ENCODE results near the gene CMTR2.
A peak's percentile ranks its signal among the peaks of the same experiment; 100 is the strongest.
"Not testable (repeated sequence)": the region's sequence is repeated elsewhere in the genome, so short reads cannot be mapped to it uniquely, and the experiment has no call there.

The CMTR2 gene, protein sequence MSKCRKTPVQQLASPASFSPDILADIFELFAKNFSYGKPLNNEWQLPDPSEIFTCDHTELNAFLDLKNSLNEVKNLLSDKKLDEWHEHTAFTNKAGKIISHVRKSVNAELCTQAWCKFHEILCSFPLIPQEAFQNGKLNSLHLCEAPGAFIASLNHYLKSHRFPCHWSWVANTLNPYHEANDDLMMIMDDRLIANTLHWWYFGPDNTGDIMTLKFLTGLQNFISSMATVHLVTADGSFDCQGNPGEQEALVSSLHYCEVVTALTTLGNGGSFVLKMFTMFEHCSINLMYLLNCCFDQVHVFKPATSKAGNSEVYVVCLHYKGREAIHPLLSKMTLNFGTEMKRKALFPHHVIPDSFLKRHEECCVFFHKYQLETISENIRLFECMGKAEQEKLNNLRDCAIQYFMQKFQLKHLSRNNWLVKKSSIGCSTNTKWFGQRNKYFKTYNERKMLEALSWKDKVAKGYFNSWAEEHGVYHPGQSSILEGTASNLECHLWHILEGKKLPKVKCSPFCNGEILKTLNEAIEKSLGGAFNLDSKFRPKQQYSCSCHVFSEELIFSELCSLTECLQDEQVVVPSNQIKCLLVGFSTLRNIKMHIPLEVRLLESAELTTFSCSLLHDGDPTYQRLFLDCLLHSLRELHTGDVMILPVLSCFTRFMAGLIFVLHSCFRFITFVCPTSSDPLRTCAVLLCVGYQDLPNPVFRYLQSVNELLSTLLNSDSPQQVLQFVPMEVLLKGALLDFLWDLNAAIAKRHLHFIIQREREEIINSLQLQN

DNA sequence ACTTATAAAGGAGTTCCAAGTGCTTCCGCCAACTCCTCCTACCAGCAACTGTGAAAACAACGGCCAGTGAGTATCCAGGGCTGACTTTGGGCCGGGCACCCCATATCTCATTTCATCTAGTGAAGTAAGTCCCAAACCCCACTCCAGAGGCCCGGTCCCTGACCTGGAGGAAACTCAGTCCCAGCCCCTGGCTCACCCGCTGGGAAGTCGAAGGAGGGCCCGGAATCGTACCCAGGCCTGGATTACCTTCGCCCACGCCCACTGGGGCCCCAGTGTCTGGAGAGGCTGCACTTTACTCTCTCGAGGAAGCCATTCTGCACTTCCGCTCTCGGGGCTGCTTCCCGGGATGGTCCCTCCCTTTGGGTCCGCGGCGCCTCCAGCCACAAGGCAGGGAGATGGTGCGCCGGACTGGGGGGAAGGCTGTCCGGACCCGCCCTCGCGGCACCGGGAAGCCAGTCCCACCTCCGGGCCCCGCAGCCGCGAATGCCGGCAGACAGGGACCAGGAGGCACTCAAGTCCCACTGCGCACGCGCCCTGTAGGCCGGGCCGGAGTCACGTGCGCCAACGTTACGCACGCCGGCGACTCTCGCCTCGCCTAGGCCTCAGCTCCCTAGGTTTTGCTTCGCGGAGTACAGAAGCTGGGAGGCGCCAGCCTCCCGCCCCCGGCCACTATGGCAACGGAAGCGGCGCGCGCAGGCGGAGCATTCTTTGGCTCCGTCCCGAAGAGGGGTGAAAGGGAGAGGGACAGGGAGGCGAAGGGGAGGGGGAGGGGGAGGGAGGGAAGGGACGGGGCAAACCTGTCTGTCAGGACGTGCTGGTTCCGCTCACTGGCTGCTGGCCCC is at the start of gene CMTR2:
TSS of gene CMTR2 (minus strand) at position 513 of the 842 bp plus-strand sequence. CDS start 3,482 bp downstream, outside the sequence.
- Histone ChIP-seq H3K4me1 (ENCODE audit: control insufficient read depth, insufficient read depth, low read length, unreplicated experiment) (peaks cover 7% of the 10 kb centered on the region), H3K36me3 (ENCODE audit: insufficient read depth, low read length) (peaks cover 21% of the 10 kb centered on the region), H3K4me3 (ENCODE audit: low read depth, low read length) (peak within 1 kb of the TSS; percentile 80), H3K79me2 (ENCODE audit: control insufficient read depth, insufficient read depth, low read length, unreplicated experiment) (peaks cover 24% of the 10 kb centered on the region), H3K27ac (ENCODE audit: low read depth, low read length) (peak within 1 kb of the TSS; percentile 58), H2AFZ (ENCODE audit: low read length, unreplicated experiment) (peak within 1 kb of the TSS; percentile 85), H3K27me3 (ENCODE audit: insufficient read depth, low read length) (peaks cover 18% of the 10 kb centered on the region)

DNA sequence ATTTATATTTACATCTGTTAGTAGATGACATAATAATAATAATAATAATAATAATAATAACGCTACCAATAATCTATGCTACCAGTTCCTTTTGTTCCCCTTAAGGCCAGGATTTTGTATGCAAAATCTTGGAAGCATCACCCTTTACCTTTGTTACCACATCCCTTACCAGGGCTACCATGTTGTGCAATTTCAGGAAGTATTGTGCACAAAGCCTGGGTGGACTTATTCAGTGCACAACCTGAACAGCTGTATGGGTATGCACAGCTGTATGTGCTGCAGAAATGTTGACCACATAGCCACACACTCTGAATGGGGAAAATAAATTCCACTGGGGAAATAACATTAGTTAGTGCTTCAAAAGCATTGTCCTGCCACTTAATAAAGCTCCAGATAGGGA is 49.4 kb upstream of the CMTR2 start:
- peaks cover 4% of the 10 kb centered on the region for H3K4me1 ChIP-seq (ENCODE audit: control insufficient read depth, insufficient read depth, low read length, unreplicated experiment)
- no peak overlapping the region for H3K4me3 ChIP-seq (ENCODE audit: low read depth, low read length)
- H3K36me3 ChIP-seq (ENCODE audit: insufficient read depth, low read length), result no peaks in the 10 kb centered on the region
- H3K79me2 ChIP-seq (ENCODE audit: control insufficient read depth, insufficient read depth, low read length, unreplicated experiment), result no peaks in the 10 kb centered on the region
- H3K27ac ChIP-seq (ENCODE audit: low read depth, low read length), result no peak overlapping the region
- H3K27me3 ChIP-seq (ENCODE audit: insufficient read depth, low read length), result peaks cover 30% of the 10 kb centered on the region
- no peak overlapping the region for H2AFZ ChIP-seq (ENCODE audit: low read length, unreplicated experiment)

DNA sequence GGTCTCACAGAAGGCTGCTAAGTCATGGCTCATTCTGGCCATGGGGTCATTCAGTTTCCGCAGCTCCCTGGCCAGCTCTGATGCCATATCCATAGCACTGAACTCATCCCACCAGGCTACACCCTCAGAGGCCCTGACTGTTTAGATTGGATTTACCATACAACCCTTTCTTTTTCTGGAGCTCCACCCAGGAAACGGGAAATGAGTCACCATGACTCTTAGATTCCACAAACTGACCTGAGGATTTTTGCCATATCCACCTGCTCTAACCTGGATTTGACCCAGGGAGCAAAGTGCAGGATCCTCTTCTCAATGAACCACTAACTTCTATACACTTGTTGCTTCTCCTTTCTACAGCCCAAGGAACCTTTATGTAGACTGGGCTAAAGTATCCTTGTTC is 49.0 kb upstream of the CMTR2 start:
- Histone ChIP-seq H3K4me3 (ENCODE audit: low read depth, low read length) (no peak overlapping the region), H2AFZ (ENCODE audit: low read length, unreplicated experiment) (no peak overlapping the region), H3K4me1 (ENCODE audit: control insufficient read depth, insufficient read depth, low read length, unreplicated experiment) (peaks cover 4% of the 10 kb centered on the region), H3K36me3 (ENCODE audit: insufficient read depth, low read length) (no peaks in the 10 kb centered on the region), H3K79me2 (ENCODE audit: control insufficient read depth, insufficient read depth, low read length, unreplicated experiment) (no peaks in the 10 kb centered on the region), H3K27me3 (ENCODE audit: insufficient read depth, low read length) (peaks cover 30% of the 10 kb centered on the region), H3K27ac (ENCODE audit: low read depth, low read length) (no peak overlapping the region)

DNA sequence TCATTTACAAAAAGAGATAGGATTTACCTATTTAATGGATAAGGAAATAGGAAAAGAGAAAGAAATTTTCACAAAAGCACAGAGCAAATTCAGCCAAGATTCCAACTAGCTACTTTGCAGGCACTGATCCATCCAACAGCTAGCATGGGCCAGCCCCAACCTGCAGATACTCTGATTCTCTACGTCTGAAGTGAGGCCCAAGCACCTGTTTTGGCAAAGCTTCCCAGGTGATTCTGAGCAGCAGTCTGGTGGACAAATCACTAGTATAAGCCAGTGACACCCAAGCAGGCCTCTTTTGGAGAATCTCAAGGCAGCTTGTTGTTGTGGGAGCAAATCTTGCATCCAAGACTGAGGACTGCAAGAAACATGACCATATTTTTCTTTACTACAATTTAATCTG is 48.4 kb upstream of the CMTR2 start:
- no peak overlapping the region for H2AFZ ChIP-seq (ENCODE audit: low read length, unreplicated experiment)
- peaks cover 30% of the 10 kb centered on the region for H3K27me3 ChIP-seq (ENCODE audit: insufficient read depth, low read length)
- H3K36me3 ChIP-seq (ENCODE audit: insufficient read depth, low read length), result no peaks in the 10 kb centered on the region
- H3K27ac ChIP-seq (ENCODE audit: low read depth, low read length), result no peak overlapping the region
- no peaks in the 10 kb centered on the region for H3K79me2 ChIP-seq (ENCODE audit: control insufficient read depth, insufficient read depth, low read length, unreplicated experiment)
- H3K4me3 ChIP-seq (ENCODE audit: low read depth, low read length), result no peak overlapping the region
- H3K4me1 ChIP-seq (ENCODE audit: control insufficient read depth, insufficient read depth, low read length, unreplicated experiment), result peaks cover 4% of the 10 kb centered on the region

DNA sequence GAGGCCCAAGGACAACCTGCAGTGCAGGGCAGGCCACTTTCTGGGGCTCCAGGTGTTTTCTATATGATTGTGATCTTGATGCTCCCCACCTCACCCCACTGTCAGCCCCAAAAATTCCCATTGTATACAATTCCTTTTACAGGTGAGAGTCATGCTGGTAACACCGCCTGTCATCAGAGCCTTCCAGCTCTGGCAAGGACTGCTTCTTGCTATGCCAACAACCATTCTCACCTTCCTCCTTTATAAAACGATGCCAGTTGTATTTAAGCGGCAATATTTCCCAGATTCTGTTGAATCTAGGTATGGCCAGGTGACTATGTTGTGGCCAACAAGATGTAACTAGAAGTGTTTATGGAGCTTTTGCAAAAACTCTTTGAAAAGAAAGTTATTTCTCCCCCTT is 38.9 kb upstream of the CMTR2 start:
- Histone ChIP-seq H3K27ac (ENCODE audit: low read depth, low read length) (no peak overlapping the region), H3K36me3 (ENCODE audit: insufficient read depth, low read length) (no peaks in the 10 kb centered on the region), H3K4me1 (ENCODE audit: control insufficient read depth, insufficient read depth, low read length, unreplicated experiment) (no peaks in the 10 kb centered on the region), H3K27me3 (ENCODE audit: insufficient read depth, low read length) (peaks cover 50% of the 10 kb centered on the region), H2AFZ (ENCODE audit: low read length, unreplicated experiment) (no peak overlapping the region), H3K4me3 (ENCODE audit: low read depth, low read length) (no peak overlapping the region), H3K79me2 (ENCODE audit: control insufficient read depth, insufficient read depth, low read length, unreplicated experiment) (no peaks in the 10 kb centered on the region)

DNA sequence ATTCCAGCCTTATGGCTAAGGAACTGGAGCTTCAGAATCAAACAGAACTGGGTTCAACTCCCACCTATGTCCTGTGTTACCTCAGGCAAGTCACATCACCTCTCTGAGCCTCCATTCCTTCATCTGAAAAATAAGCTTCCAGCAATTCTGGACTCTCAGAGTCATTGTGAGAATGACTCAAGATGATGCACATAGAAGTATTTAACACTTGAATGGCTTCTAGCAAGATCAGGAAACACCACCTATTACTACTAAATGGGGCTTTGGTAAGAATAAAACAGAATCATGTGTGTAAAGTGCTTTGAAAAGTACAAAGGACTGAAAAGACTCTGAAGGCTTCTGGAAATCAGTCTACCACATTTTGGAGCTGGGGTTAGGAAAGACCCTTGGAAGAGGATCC is 38.5 kb upstream of the CMTR2 start:
- Histone ChIP-seq H3K4me1 (ENCODE audit: control insufficient read depth, insufficient read depth, low read length, unreplicated experiment) (no peaks in the 10 kb centered on the region), H3K27me3 (ENCODE audit: insufficient read depth, low read length) (peaks cover 50% of the 10 kb centered on the region), H3K36me3 (ENCODE audit: insufficient read depth, low read length) (no peaks in the 10 kb centered on the region), H2AFZ (ENCODE audit: low read length, unreplicated experiment) (no peak overlapping the region), H3K4me3 (ENCODE audit: low read depth, low read length) (no peak overlapping the region), H3K27ac (ENCODE audit: low read depth, low read length) (no peak overlapping the region), H3K79me2 (ENCODE audit: control insufficient read depth, insufficient read depth, low read length, unreplicated experiment) (no peaks in the 10 kb centered on the region)

DNA sequence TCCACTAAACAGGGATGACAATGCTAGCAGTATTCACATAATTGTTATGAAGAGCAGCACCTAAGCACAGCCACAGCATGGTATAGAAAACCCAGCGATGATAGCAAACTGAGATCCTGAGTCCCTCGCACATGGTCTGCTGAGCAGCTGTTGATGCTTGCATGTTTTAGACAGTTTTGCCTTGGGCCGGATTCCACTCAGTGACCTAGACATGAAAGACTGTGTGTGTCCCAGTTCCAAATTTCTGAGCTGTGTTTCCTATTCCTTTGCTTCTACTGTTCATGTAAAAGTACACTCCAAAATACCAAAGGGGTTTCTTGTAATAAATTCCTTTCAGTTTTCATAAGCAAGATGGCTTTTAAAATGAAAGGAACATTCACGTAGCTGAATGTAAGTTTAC is 30.8 kb upstream of the CMTR2 start:
- Histone ChIP-seq H3K27ac (ENCODE audit: low read depth, low read length) (no peak overlapping the region), H3K27me3 (ENCODE audit: insufficient read depth, low read length) (peaks cover 52% of the 10 kb centered on the region), H3K36me3 (ENCODE audit: insufficient read depth, low read length) (no peaks in the 10 kb centered on the region), H3K79me2 (ENCODE audit: control insufficient read depth, insufficient read depth, low read length, unreplicated experiment) (no peaks in the 10 kb centered on the region), H3K4me3 (ENCODE audit: low read depth, low read length) (no peak overlapping the region), H3K4me1 (ENCODE audit: control insufficient read depth, insufficient read depth, low read length, unreplicated experiment) (no peaks in the 10 kb centered on the region), H2AFZ (ENCODE audit: low read length, unreplicated experiment) (no peak overlapping the region)

DNA sequence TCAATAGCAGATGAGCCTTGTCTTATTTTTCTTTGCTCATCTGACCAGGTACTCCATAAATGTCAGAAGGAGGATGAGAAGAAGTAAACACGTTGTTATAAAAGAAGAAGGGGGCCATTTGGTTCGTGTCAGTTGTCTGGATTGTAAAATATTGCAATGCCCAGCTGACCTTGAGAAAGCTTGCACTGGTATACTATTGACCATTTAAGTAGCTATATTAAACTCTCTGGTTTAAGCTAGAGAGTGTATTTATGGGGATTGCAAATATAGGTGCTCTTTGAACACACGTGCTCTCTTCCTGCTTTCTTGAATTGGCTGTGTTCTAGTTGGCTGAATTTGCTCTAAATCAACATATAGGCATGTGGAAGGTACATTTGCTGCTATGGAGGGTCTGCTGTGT is 26.1 kb upstream of the CMTR2 start:
- Histone ChIP-seq H3K4me3 (ENCODE audit: low read depth, low read length) (no peak overlapping the region), H3K27me3 (ENCODE audit: insufficient read depth, low read length) (peaks cover 56% of the 10 kb centered on the region)

DNA sequence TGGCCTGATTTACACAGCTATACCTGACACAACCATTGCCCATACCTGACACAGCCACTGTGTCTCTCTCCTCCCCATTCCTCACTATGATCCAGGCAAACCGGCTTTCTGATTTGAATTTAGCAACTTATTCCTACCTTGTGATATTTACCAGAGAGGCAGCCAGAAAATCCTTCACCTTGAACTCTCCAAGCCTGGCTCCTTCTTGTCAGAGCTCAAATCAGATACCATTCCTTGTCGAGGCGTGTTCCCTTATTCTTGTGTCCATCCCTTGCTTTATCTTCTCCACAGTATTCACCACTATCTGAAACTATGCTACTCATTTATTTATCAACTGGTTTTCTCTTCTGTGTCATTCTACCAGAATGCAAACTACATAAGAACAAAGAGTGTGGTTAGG is 24.4 kb upstream of the CMTR2 start:
- H3K27ac ChIP-seq (ENCODE audit: low read depth, low read length); H3K4me3 ChIP-seq (ENCODE audit: low read depth, low read length); H3K79me2 ChIP-seq (ENCODE audit: control insufficient read depth, insufficient read depth, low read length, unreplicated experiment); H3K4me1 ChIP-seq (ENCODE audit: control insufficient read depth, insufficient read depth, low read length, unreplicated experiment); H2AFZ ChIP-seq (ENCODE audit: low read length, unreplicated experiment); H3K36me3 ChIP-seq (ENCODE audit: insufficient read depth, low read length): not testable (repeated sequence)
- H3K27me3 ChIP-seq (ENCODE audit: insufficient read depth, low read length), result peaks cover 56% of the 10 kb centered on the region

More for the DNA sequence above, 26.1 kb upstream of the CMTR2 start:
- no peaks in the 10 kb centered on the region for H3K36me3 ChIP-seq (ENCODE audit: insufficient read depth, low read length)
- H2AFZ ChIP-seq (ENCODE audit: low read length, unreplicated experiment), result no peak overlapping the region
- H3K27ac ChIP-seq (ENCODE audit: low read depth, low read length), result no peak overlapping the region
- no peaks in the 10 kb centered on the region for H3K4me1 ChIP-seq (ENCODE audit: control insufficient read depth, insufficient read depth, low read length, unreplicated experiment)
- no peaks in the 10 kb centered on the region for H3K79me2 ChIP-seq (ENCODE audit: control insufficient read depth, insufficient read depth, low read length, unreplicated experiment)

DNA sequence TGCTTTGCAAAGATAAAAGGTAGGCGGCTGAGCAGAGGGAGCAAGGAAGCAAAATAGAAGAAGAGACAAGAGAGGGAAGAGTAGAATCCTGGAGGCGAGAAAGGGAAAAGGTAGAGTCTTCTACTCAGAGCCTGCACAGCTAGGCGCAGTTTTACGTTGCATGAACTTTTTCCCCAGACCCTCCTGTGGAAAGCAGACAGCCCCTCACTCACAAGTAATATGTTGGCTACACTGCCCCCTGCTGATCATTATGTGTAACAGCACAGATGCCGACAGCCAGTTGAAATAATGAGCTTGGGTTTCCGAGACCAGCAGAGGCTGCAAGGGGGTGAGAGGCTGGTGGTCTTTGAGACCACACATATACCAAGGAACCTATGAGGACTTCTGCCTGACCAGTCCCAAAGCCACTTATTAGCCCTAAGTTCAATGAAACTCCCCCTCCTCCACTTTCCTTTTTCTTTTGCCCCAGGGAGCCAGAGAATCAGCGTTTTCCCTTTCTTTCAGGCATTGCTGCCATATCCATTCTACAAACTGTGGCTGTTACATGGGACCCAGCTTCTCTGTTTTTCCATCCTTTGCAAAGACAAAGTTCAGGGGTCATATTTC is 22.5 kb upstream of the CMTR2 start:
- Histone ChIP-seq H3K79me2 (ENCODE audit: control insufficient read depth, insufficient read depth, low read length, unreplicated experiment) (no peaks in the 10 kb centered on the region), H3K4me3 (ENCODE audit: low read depth, low read length) (no peak overlapping the region), H2AFZ (ENCODE audit: low read length, unreplicated experiment) (no peak overlapping the region)

More for the DNA sequence above, 22.5 kb upstream of the CMTR2 start:
- no peak overlapping the region for H3K27ac ChIP-seq (ENCODE audit: low read depth, low read length)
- peaks cover 48% of the 10 kb centered on the region for H3K27me3 ChIP-seq (ENCODE audit: insufficient read depth, low read length)
- H3K4me1 ChIP-seq (ENCODE audit: control insufficient read depth, insufficient read depth, low read length, unreplicated experiment), result no peaks in the 10 kb centered on the region
- H3K36me3 ChIP-seq (ENCODE audit: insufficient read depth, low read length), result no peaks in the 10 kb centered on the region
